GM06990 (cell line): ENCODE results near the gene SMARCD2.
"Not testable (repeated sequence)": the region's sequence is repeated elsewhere in the genome, so short reads cannot be mapped to it uniquely, and the experiment has no call there.

Experiments
- DNase-seq: peaks from one replicate; pipeline ENCODE4 v3.0.0-alpha.2; 2011; ENCODE audit not compliant: insufficient read length; ENCODE audit errors: extremely low read depth
- H3K27me3 ChIP-seq: replicated peaks from 2 replicates; pipeline ENCODE4 v1.6.0; 2011; ENCODE audit warnings: low read length; ENCODE audit not compliant: control insufficient read depth, insufficient read depth
- H3K36me3 ChIP-seq: 2 replicates; pipeline ENCODE4 v1.5.1; 2011; ENCODE audit warnings: low read length; ENCODE audit not compliant: control insufficient read depth, insufficient read depth
- H3K4me3 ChIP-seq: replicated peaks from 2 replicates; pipeline ENCODE4 v1.5.1; 2011; ENCODE audit warnings: low read depth, mild to moderate bottlenecking, control low read depth, low read length
- CTCF ChIP-seq: IDR thresholded peaks from 2 replicates; pipeline ENCODE4 v1.5.1; 2011; ENCODE audit warnings: low read length, control low read depth, mild to moderate bottlenecking, inconsistent platforms; ENCODE audit not compliant: insufficient read depth, poor library complexity, severe bottlenecking

SMARCD2 gene

GRCh38 chr17:63847525-63848249 lies 5.2 kb upstream of the SMARCD2 start:
- H3K4me3 ChIP-seq = no peak overlapping the region
- TF ChIP-seq CTCF = no peak
- no peak for DNase-seq
- no peaks in the 10 kb centered on the region for H3K36me3 ChIP-seq
- no peaks in the 10 kb centered on the region for H3K27me3 ChIP-seq

- no peaks in the 10 kb centered on the region for H3K36me3 ChIP-seq
- H3K27me3 ChIP-seq = no peaks in the 10 kb centered on the region
- H3K4me3 ChIP-seq = no peak overlapping the region
- TF ChIP-seq CTCF = no peak
- DNase-seq = no peak
Observed at GRCh38 chr17:63845509-63845908, 3.0 kb upstream of the SMARCD2 start.

GRCh38 chr17:63843910-63844677 lies 1.6 kb upstream of the SMARCD2 start:
- Histone ChIP-seq H3K4me3 (peak overlapping the region; percentile 80), H3K36me3 (no peaks in the 10 kb centered on the region), H3K27me3 (no peaks in the 10 kb centered on the region)
- TF ChIP-seq CTCF = no peak
- DNase-seq = no peak

- H3K4me3 ChIP-seq = peak overlapping the region; percentile 80
- not testable (repeated sequence) for H3K27me3 ChIP-seq, H3K36me3 ChIP-seq
- DNase-seq = peak; percentile 65
Observed at GRCh38 chr17:63843387-63843888, 953 bp upstream of the SMARCD2 start.

- Histone ChIP-seq H3K4me3 (peak overlapping the region; percentile 89), H3K36me3 (peaks cover 6% of the 10 kb centered on the region), H3K27me3 (no peaks in the 10 kb centered on the region)
- TF ChIP-seq CTCF = no peak
- DNase-seq = no peak
Observed at GRCh38 chr17:63842173-63842539, 329 bp downstream of the SMARCD2 start.
